B cell (primary cell): ENCODE measurements around the gene SLC52A1. TPM values are rescaled to one million over a fixed set of nuclear protein-coding genes. Genes with fewer than 3 reads are reported as not detected.

Source experiments
- ATAC-seq: fragments of 200-7000 bp; cut with Tn5 transposase; one replicate; pipeline ENCODE4 v1.10.0; 2021; ENCODE audit warnings: low read depth, mild to moderate bottlenecking, moderate number of reproducible peaks, moderate library complexity
- CTCF ChIA-PET: fragments of 350-600 bp; sonication (Branson Sonifier 250); formaldehyde crosslinking; loops from one replicate; lab custom pipeline; 2021; ENCODE audit warnings: antibody characterized with exemption, inconsistent platforms; lab: Charles Lee
- POLR2A ChIA-PET: fragments of 350-600 bp; sonication (Branson Sonifier 250); formaldehyde crosslinking; loops from one replicate; lab custom pipeline; 2021; ENCODE audit warnings: antibody characterized with exemption; lab: Charles Lee
- DNase-seq: peaks from one replicate; pipeline ENCODE4 v3.0.0; 2013
- H2AFZ ChIP-seq: 2 replicates; pipeline ENCODE4 v1.6.1; 2012; ENCODE audit warnings: mild to moderate bottlenecking, low read depth, low read length; ENCODE audit not compliant: insufficient read depth, poor library complexity, severe bottlenecking
- H3K27ac ChIP-seq, 2 donors: 1 replicate in 1 of 2; 2 replicates in 1 of 2; pipeline ENCODE4 v1.5.1; 2012 to 2013; ENCODE audit warnings: low read length in 2 of 2, mild to moderate bottlenecking in 2 of 2, moderate library complexity in 1 of 2
- H3K27me3 ChIP-seq, 4 experiments: fragments of 200-600 bp in 1 of 4; sonication (generic) in 1 of 4; replicated peaks in 1 of 4; 1 replicate in 2 of 4; 2 replicates in 2 of 4; pipeline versions ENCODE4 v1.6.1 to v1.7.0; 2013 to 2016; ENCODE audit warnings: low read length in 3 of 4, mild to moderate bottlenecking in 2 of 4, mixed read lengths in 1 of 4, moderate library complexity in 1 of 4; ENCODE audit not compliant: insufficient read depth in 4 of 4, control insufficient read depth in 3 of 4; ENCODE audit errors: control extremely low read depth in 1 of 4
- H3K36me3 ChIP-seq, 2 experiments: replicated peaks in 1 of 2; 1 replicate in 1 of 2; 2 replicates in 1 of 2; pipeline versions ENCODE4 v1.6.1 to v1.7.1; 2013; ENCODE audit warnings: low read length in 1 of 2; ENCODE audit not compliant: insufficient read depth in 2 of 2, control insufficient read depth in 1 of 2; ENCODE audit errors: control extremely low read depth in 1 of 2, extremely low read depth in 1 of 2
- H3K4me1 ChIP-seq, 2 donors: fragments of 200-600 bp in 1 of 2; sonication (generic) in 1 of 2; 1 replicate in 1 of 2; 2 replicates in 1 of 2; pipeline versions ENCODE4 v1.5.1 to v1.6.1; 2013 to 2017; ENCODE audit warnings: low read length in 2 of 2; ENCODE audit not compliant: control insufficient read depth in 2 of 2, insufficient read depth in 2 of 2
- H3K4me2 ChIP-seq: replicated peaks from 2 replicates; pipeline ENCODE3; 2012; ENCODE audit warnings: mild to moderate bottlenecking, low read depth, low read length; ENCODE audit not compliant: poor library complexity, severe bottlenecking
- H3K4me3 ChIP-seq, 5 experiments: fragments of 200-600 bp in 1 of 5; sonication (generic) in 1 of 5; 1 replicate in 3 of 5; 2 replicates in 2 of 5; pipeline versions ENCODE4 v1.5.1 to v1.7.0; 2011 to 2016; ENCODE audit warnings: low read length in 4 of 5, mild to moderate bottlenecking in 4 of 5, low read depth in 2 of 5, control low read depth in 1 of 5, moderate library complexity in 1 of 5; ENCODE audit not compliant: insufficient read depth in 1 of 5; ENCODE audit errors: control extremely low read depth in 1 of 5, extremely low read depth in 1 of 5
- H3K79me2 ChIP-seq: fragments of 200-600 bp; sonication (generic); one replicate; pipeline ENCODE4 v1.6.0; 2016; ENCODE audit warnings: low read length; ENCODE audit not compliant: control insufficient read depth, insufficient read depth
- H3K9ac ChIP-seq: fragments of 200-600 bp; sonication (generic); 2 replicates; pipeline ENCODE4 v1.6.1; 2017; ENCODE audit warnings: mild to moderate bottlenecking, low read length, moderate library complexity
- H3K9me3 ChIP-seq, 3 donors: one replicate each; pipeline versions ENCODE4 v1.6.1 to v1.7.1; 2013; ENCODE audit warnings: low read length in 2 of 3; ENCODE audit not compliant: control insufficient read depth in 2 of 3, insufficient read depth in 1 of 3; ENCODE audit errors: control extremely low read depth in 1 of 3
- H4K20me1 ChIP-seq: 2 replicates; pipeline ENCODE4 v1.6.0; 2012; ENCODE audit warnings: mild to moderate bottlenecking, low read length; ENCODE audit not compliant: insufficient read depth, control insufficient read depth, poor library complexity, severe bottlenecking
- H3K27ac Mint-ChIP-seq: one replicate; pipeline ENCODE4 v1.8.0; 2021; ENCODE audit warnings: mixed read lengths
- H3K27me3 Mint-ChIP-seq: one replicate; pipeline ENCODE4 v1.8.0; 2021; ENCODE audit warnings: mixed read lengths
- H3K4me1 Mint-ChIP-seq: one replicate; pipeline ENCODE4 v1.8.0; 2021; ENCODE audit warnings: mixed read lengths
- H3K4me3 Mint-ChIP-seq: one replicate; pipeline ENCODE4 v1.8.0; 2021; ENCODE audit warnings: mixed read lengths
- H3K9me3 Mint-ChIP-seq: one replicate; pipeline ENCODE4 v1.8.0; 2022; ENCODE audit warnings: mixed read lengths; ENCODE audit not compliant: insufficient read depth
- CTCF ChIP-seq: fragments of 200-600 bp; IDR thresholded peaks from one replicate; pipeline ENCODE4 v1.8.0; 2022; ENCODE audit warnings: antibody characterized with exemption, mild to moderate bottlenecking
- EZH2 ChIP-seq: IDR thresholded peaks from 2 replicates; pipeline ENCODE4 v1.6.1; 2012; ENCODE audit warnings: borderline replicate concordance, low read depth, mild to moderate bottlenecking, moderate library complexity, low read length; ENCODE audit not compliant: insufficient read depth, poor library complexity, severe bottlenecking
- WGBS: methylation state at CpG from one replicate; pipeline ENCODE4 v1.1.5; 2013; ENCODE audit warnings: missing lambda C conversion rate; ENCODE audit not compliant: insufficient coverage; 5-methylcytosine and 5-hydroxymethylcytosine counted together
- intact Hi-C: fragments of 100-400 bp; cut with micrococcal nuclease; formaldehyde crosslinking; loops from one replicate; pipeline ENCODE4 v1.10.0; 2022
- polyA plus RNA-seq: library from polyadenylated mRNA; depleted of rRNA; stranded (reverse); fragments of >200 nt; gene quantifications from 2 replicates; pipeline ENCODE4 v1.2.3, GENCODE V29; 2012
- total RNA-seq, 2 donors: library from RNA; stranded (reverse); fragments of 120-200 nt in 1 of 2; gene quantifications; 1 replicate in 1 of 2; 2 replicates in 1 of 2; pipeline versions ENCODE4 v1.2.3 to v1.2.4, GENCODE V29; 2013 to 2022

The SLC52A1 gene
- total and polyA plus RNA-seq, 2 donors (not counting 1 experiment from before 2014, with no cell fraction given): not detected

DNA sequence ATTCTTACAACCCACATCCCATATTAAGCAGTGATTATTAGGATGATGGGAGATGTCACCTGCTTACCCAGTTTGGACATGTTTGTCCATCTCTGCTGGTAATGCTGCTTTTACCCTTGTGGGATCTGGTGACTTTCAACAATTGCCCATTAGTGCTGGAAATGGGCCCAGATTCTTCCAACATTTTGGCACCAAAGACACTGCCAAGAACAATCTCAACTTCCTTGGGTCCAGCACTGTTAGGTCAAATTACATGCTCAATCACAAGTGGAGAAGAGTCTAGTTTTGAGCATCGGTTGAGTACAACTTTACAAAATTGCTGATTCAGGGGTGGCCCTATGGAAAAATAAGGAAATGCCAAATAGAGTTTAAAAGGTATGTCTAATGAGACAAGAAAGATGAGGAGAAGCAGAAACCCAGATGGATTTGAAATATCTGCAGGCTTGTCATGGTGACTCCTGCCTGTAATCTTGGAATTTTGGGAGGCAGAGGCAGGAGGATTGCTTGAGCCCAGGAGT is 30.1 kb upstream of the SLC52A1 start:
- H3K9ac ChIP-seq: no peak overlapping the region
- no peak for TF ChIP-seq CTCF
- no peak for TF ChIP-seq EZH2
- ATAC-seq (no peak), DNase-seq (no peak)
- no peaks in the 10 kb centered on the region for H3K9me3 ChIP-seq
- no peaks in the 10 kb centered on the region for H4K20me1 ChIP-seq
- H2AFZ ChIP-seq: no peak overlapping the region
- H3K9me3 Mint-ChIP-seq: no peaks in the 10 kb centered on the region
- H3K27ac Mint-ChIP-seq: peak overlapping the region; percentile 37
- intact Hi-C loops: no loop called here
- 80% methylated on average over 1 of the region's 1 CpG for WGBS
- H3K4me2 ChIP-seq: no peak overlapping the region
- H3K4me3 ChIP-seq: no peak overlapping the region
- H3K27me3 ChIP-seq: peaks cover 0 to 6% (median 0%) of the 10 kb centered on the region in 4 experiments
- ChIA-PET POLR2A (no interaction called here), CTCF (interaction anchor here (1.3 to 7.5 kb wide), 4 partner anchors 15 to 160 kb away, joined by 3 to 153 read pairs (median 42); no protein-coding TSS in a partner anchor)
- no peak overlapping the region for H3K27ac ChIP-seq
- H3K4me1 ChIP-seq: peaks cover 0 to 3% of the 10 kb centered on the region in 2 donors
- H3K4me1 Mint-ChIP-seq: peaks cover 4% of the 10 kb centered on the region
- H3K79me2 ChIP-seq: no peaks in the 10 kb centered on the region
- H3K36me3 ChIP-seq: no peaks in the 10 kb centered on the region
- peaks cover 9% of the 10 kb centered on the region for H3K27me3 Mint-ChIP-seq
- no peak overlapping the region for H3K4me3 Mint-ChIP-seq

GRCh38 chr17:5055543-5055942 is 20.3 kb upstream of the SLC52A1 start:
- intact Hi-C loops: no loop called here
- Histone ChIP-seq H3K9me3 (no peaks in the 10 kb centered on the region), H3K36me3 (no peaks in the 10 kb centered on the region), H2AFZ (no peak overlapping the region), H3K79me2 (no peaks in the 10 kb centered on the region), H3K4me1 (peaks cover 0 to 8% of the 10 kb centered on the region in 2 donors), H3K4me3 (no peak overlapping the region), H3K27me3 (peaks cover 0 to 5% (median 0%) of the 10 kb centered on the region in 4 experiments), H3K27ac (no peak overlapping the region), H3K9ac (no peak overlapping the region), H3K4me2 (no peak overlapping the region), H4K20me1 (no peaks in the 10 kb centered on the region)
- DNase-seq: no peak
- TF ChIP-seq CTCF (no peak), EZH2 (no peak)
- no peaks in the 10 kb centered on the region for H3K9me3 Mint-ChIP-seq
- H3K27me3 Mint-ChIP-seq: no peaks in the 10 kb centered on the region
- ChIA-PET CTCF (no interaction called here), POLR2A (no interaction called here)
- H3K4me3 Mint-ChIP-seq: no peak overlapping the region
- peaks cover 17% of the 10 kb centered on the region for H3K4me1 Mint-ChIP-seq
- H3K27ac Mint-ChIP-seq: no peak overlapping the region
- no peak for ATAC-seq
- WGBS: 95% methylated on average over 9 of the region's 10 CpGs
